H1 (cell line): ENCODE results near the gene TBCD. TPM values are rescaled to one million over a fixed set of nuclear protein-coding genes. Genes with fewer than 3 reads are reported as not detected.
A peak's percentile ranks its signal among the peaks of the same experiment; 100 is the strongest.

Experiments
- ATF2 ChIP-seq: IDR thresholded peaks from 2 replicates; pipeline ENCODE4 v1.6.1; 2012; ENCODE audit warnings: low read length, inconsistent platforms
- BRCA1 ChIP-seq: IDR thresholded peaks from 2 replicates; pipeline ENCODE4 v1.6.1; 2012; ENCODE audit warnings: low read depth, low read length, improper control_type of control experiment
- CBX8 ChIP-seq: fragments of 300-800, 300-1000 bp; sonication (generic); IDR thresholded peaks from 2 replicates; pipeline ENCODE4 v1.7.1; 2016; ENCODE audit warnings: low read depth, low read length, borderline replicate concordance
- CEBPB ChIP-seq: IDR thresholded peaks from 2 replicates; pipeline ENCODE4 v1.6.1; 2012; ENCODE audit warnings: low read depth, low read length
- CTBP2 ChIP-seq: IDR thresholded peaks from 2 replicates; pipeline ENCODE4 v1.7.0; 2011; ENCODE audit warnings: borderline replicate concordance, mild to moderate bottlenecking, moderate library complexity, mixed read lengths, low read length; ENCODE audit not compliant: insufficient read depth, insufficient read length
- E2F6 ChIP-seq: IDR thresholded peaks from 2 replicates; pipeline ENCODE4 v1.6.1; 2012; ENCODE audit warnings: inconsistent platforms
- EP300 ChIP-seq, 2 experiments: IDR thresholded peaks; 1 replicate in 1 of 2; 2 replicates in 1 of 2; pipeline ENCODE4 v1.6.1; 2011 to 2012; ENCODE audit warnings: low read depth in 2 of 2, low read length in 2 of 2, mild to moderate bottlenecking in 2 of 2, borderline replicate concordance in 1 of 2, inconsistent platforms in 1 of 2, moderate library complexity in 1 of 2
- FOSL1 ChIP-seq: IDR thresholded peaks from 2 replicates; pipeline ENCODE4 v1.6.1; 2011; ENCODE audit warnings: mild to moderate bottlenecking, low read depth, low read length, moderate library complexity; ENCODE audit not compliant: insufficient read depth
- GTF2F1 ChIP-seq: IDR thresholded peaks from 2 replicates; pipeline ENCODE4 v1.6.1; 2012; ENCODE audit warnings: low read depth, low read length, improper control_type of control experiment, borderline replicate concordance
- KDM5A ChIP-seq: fragments of 200-600 bp; IDR thresholded peaks from 2 replicates; pipeline ENCODE4 v1.7.1; 2012; ENCODE audit warnings: mild to moderate bottlenecking, low read length, inconsistent platforms, mixed read lengths
- PHF8 ChIP-seq: fragments of 200-600 bp; sonication (generic); conservative IDR thresholded peaks from 2 replicates; pipeline ENCODE4 v1.7.1; 2012; ENCODE audit warnings: low read depth, mild to moderate bottlenecking, inconsistent platforms, low read length, moderate library complexity
- RFX5 ChIP-seq: IDR thresholded peaks from 2 replicates; pipeline ENCODE4 v1.6.1; 2011; ENCODE audit warnings: low read depth, low read length, improper control_type of control experiment, borderline replicate concordance
- RXRA ChIP-seq: IDR thresholded peaks from 2 replicates; pipeline ENCODE4 v1.6.1; 2011; ENCODE audit warnings: low read depth, mild to moderate bottlenecking, low read length, moderate library complexity; ENCODE audit not compliant: insufficient read depth
- SIRT6 ChIP-seq: IDR thresholded peaks from one replicate; pipeline ENCODE4 v1.7.1; 2012; ENCODE audit warnings: low read length, inconsistent platforms
- SP1 ChIP-seq: IDR thresholded peaks from 2 replicates; pipeline ENCODE4 v1.6.1; 2011; ENCODE audit warnings: low read depth, low read length
- SP2 ChIP-seq: IDR thresholded peaks from 2 replicates; pipeline ENCODE4 v1.6.1; 2012; ENCODE audit warnings: mild to moderate bottlenecking, low read length, inconsistent platforms
- SRF ChIP-seq: IDR thresholded peaks from 2 replicates; pipeline ENCODE4 v1.6.1; 2011; ENCODE audit warnings: mild to moderate bottlenecking, low read depth, low read length, moderate library complexity
- TBP ChIP-seq: IDR thresholded peaks from 2 replicates; pipeline ENCODE4 v1.6.1; 2011; ENCODE audit warnings: low read depth, low read length, improper control_type of control experiment
- TEAD4 ChIP-seq: IDR thresholded peaks from 2 replicates; pipeline ENCODE4 v1.6.1; 2012; ENCODE audit warnings: low read depth, low read length, inconsistent platforms, mixed read lengths
- USF2 ChIP-seq: IDR thresholded peaks from 2 replicates; pipeline ENCODE4 v1.6.1; 2011; ENCODE audit warnings: low read length, improper control_type of control experiment
- polyA plus RNA-seq, 7 experiments: library from polyadenylated mRNA; depleted of rRNA in 3 of 7; stranded (reverse) in 5 of 7; unstranded in 2 of 7; fragments of >200 nt in 5 of 7; fragments of 200-250 nt in 2 of 7; gene quantifications; 1 replicate in 5 of 7; 2 replicates in 1 of 7; 4 replicates in 1 of 7; pipeline versions ENCODE4 v1.2.1 to v1.2.3, GENCODE V29; 2011 to 2013; ENCODE audit warnings: missing spikeins in 2 of 7, mixed read lengths in 2 of 7
- total RNA-seq: library from RNA; stranded (reverse); fragmentation: NEBNext Ultra II Directional; extraction: Animal tissue kit (Norgen Biotek cat#: 25700); gene quantifications from 2 replicates; pipeline ENCODE4 v1.2.1, GENCODE V29; 2021

TBCD gene
- total and polyA plus RNA-seq, 2 of the 8 experiments (the other 6 are each of a cell fraction or from before 2014, with no cell fraction given): 118 to 162 TPM

GRCh38 chr17:82716203-82717010 lies 35.5 kb upstream of the TBCD start, which contains the start of gene FN3KRP (continued):
- TF ChIP-seq E2F6 (peak; percentile 61; the same call in 1 of the 2 replicates), SP1 (peak; percentile 56; the same call in 1 of the 2 replicates), PHF8 (peak; percentile 69), RXRA (no peak), GTF2F1 (no peak), SIRT6 (no peak), CBX8 (no peak), ATF2 (no peak), RFX5 (no peak), EP300 (IDR thresholded peaks at IDR 0.05; ENCODE audit: borderline replicate concordance in 1 of 2, low read depth in 2 of 2, low read length in 2 of 2) (no peak), SRF (no peak), USF2 (no peak), TBP (0 out of 2 replicates have a peak, but pooled peaks have one; percentile 40), TEAD4 (no peak), SP2 (no peak), KDM5A (no peak), FOSL1 (no peak), BRCA1 (no peak), CEBPB (no peak), CTBP2 (no peak)
